GM19099 (cell line): ENCODE data around the gene SETBP1.

Experiments
- POLR2A ChIP-seq: IDR thresholded peaks from 3 replicates; pipeline ENCODE4 v1.6.1; 2011; ENCODE audit warnings: low read depth; ENCODE audit not compliant: insufficient read length; ENCODE audit errors: extremely low read depth

Gene SETBP1

DNA sequence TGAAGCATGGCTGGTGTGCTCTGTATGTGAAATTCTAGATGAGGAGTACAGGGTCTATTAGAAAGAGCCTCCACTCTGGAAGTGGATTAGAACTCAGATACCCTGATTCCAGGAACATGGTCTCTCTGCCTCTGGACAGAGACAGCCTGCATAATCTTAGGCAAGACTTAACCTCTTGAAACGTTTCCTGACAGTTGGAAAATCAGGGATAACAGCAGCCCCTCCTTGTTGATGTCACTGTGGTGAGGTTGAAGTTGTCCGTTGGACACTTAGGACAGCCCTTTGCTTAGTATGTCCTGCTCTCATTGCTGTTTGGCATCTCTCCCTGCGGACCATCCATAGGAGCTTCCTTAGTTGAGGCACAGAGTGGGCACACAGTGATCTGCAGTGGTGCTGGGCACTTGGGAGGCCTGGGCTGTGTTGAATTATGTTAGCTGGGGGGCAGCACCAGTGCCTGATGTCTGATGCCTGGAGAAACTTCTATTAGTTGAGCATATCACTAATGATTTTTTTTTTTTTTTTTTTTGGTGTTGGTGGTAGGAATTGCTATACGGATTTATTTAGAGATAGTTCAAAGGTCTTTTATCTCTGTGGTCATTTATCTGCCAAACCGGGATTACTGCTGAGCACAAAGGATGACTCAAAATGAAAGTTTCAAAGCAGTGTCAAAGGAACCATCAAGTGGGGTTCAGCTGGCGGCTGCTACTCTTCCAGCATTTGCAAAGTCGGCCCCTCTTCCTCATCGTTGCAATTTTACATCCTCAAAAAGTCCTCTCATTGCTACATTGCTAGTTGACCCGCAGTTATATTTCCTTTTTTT lies 28.8 kb downstream of the SETBP1 start:
- no peak for TF ChIP-seq POLR2A

DNA sequence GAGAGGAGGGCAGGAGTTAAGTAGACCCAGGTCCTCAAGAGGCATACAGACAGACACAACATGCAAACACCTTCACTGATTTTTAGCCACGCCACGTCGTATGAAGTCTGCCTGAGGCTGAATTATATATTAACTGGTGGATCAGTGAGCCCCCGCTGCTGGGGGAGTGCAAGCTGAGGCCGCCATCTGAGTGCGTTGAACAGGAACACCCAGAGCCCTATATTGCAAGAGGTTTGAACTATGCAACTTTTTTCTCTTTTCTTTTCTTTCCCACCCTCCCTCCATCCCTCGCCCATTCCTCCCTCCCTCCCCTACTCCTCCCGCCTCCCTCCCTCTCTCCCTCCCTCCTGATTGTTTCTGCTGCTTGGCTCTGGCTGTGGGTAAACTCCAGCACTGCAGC lies 30.2 kb downstream of the SETBP1 start:
- no peak for TF ChIP-seq POLR2A

DNA sequence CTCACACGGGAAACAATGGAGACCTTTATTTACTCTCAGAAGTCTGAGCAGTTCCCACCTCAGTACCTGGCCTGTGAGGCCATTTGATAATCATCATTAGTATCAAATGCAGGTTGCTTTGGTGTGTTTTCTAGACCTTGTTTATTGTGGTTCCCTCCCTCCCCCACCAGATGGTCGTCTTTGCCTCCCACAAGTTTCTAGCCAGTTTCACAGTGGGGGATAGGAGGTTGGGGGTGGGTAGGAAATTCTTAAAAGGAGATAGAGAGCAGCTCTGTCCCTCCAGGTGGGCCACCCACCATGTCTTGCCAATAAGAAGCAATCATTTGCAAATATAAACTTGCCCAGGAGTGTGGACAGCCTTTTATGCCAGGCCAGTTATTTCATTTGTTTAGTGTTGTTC lies 31.3 kb downstream of the SETBP1 start:
- TF ChIP-seq POLR2A = no peak

DNA sequence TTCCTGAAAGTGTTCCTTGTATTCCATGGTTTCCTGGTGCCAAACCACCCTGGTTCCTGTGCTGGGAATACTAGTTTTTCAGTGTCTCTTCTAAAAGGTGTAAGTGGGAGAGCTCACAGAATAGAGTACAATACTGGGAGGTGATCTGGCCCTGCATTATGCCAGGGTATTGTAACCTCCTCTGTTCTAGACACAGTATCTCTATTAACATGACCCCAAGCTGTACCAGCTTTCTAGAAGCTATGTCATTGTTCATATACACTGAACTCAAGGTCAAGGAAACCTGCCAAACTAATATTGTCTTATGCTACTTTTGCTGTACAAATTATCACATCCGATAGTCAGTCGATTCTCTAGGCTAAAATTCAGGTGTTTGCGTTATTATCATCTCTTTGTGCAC lies 32.7 kb downstream of the SETBP1 start:
- TF ChIP-seq POLR2A = no peak

DNA sequence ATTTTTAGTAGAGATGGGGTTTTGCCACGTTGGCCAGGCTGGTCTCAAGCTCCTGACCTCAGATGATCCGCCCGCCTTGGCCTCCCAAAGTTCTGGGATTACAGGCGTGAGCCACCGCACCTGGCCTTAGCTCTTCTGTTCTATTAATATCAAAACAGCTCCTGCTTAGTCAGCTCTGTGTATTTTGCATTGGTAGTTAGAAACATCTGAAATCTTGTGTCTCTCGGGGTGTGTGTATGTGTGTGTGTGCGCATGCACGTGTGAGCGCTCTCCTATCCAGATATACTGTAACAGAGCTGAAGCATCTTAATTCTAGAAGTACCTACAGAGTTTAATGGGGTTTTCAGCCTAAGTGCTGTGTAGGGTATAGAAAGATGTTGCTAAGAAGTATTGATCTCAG lies 33.7 kb downstream of the SETBP1 start:
- no peak for TF ChIP-seq POLR2A

DNA sequence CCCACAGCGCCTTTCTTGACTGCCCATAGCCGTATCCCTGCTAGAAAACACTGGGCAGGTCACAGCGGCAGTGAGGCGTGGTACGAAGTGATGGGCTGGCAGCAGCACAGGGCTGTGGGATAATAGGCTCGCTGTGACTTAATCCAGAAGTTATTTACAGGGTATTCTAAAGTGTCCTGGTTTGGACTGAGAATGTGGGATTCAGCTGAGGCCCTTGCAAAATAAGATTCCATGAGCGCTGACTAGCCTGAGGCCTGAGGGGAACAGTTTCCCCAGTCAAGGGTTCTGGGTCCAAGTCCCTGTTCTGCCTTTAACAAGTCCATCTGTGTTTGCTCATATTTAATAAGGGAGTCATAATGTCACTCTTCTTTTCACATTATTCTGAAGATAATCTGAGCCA lies 34.6 kb downstream of the SETBP1 start:
- no peak for TF ChIP-seq POLR2A

DNA sequence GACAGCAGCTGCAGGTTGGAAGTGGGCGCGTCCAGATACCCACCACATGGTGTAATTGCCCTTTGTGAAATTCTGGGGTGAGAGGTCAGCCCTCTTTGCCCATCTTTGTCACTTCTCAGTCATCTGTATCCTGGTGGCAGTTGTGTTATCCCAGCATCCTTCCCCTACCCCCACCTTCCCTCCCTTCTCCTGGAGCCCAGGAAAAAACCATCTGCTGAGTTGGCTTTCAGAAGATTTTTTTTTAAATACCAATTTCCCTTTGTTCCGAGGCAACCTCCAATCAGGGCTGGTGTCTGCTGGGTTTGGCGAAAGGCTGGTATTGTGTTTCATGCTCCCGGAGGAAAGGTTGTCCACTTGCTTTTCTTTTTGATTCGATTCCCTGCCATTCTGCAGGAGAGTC lies 35.2 kb downstream of the SETBP1 start:
- TF ChIP-seq POLR2A = no peak

DNA sequence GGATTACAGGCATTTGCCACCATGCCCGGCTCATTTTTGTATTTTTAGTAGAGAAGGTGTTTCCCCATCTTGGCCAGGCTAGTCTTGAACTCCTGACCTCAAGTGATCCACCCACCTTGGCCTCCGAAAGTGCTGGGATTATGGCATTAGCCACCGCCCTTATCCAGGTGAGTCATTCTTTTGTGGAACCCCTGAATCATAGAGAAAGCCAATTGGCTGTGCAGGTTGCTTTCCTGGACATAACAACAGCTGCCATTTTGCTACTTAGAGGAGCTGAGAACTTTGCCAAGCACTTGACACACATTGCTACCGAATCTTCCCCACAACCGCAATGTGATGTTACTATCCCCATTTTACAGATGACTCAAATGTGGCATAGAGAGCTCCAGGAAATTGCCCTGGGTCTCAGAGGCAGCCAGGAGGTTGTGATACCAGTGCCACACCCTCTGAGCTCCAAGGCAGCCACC lies 36.0 kb downstream of the SETBP1 start:
- TF ChIP-seq POLR2A = no peak

DNA sequence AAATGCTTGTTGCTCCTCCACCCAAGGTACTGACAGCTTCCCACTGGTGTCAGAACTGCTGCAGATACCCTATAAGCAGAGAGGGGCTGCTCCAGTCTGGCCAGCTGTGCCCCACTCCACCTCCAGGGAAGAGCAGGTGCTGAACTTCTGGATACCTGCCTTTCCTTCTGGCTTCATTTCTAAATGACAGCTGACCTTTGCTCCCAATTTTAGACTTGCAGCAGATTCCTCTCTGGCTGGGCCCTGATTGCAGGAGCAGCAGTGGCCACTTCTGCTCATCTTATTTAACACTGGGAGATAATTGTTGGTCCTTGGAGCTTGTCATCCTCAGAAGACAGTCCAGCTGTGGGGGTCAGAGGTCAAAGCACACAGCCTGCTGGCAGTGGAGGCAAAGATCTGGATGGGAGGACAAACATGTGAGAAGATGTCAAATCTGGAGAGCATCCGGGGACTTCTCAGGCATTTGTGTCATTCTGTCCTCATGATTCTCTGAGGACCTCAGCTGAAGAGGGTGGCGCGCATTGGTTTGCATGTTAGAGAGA lies 38.9 kb downstream of the SETBP1 start:
- no peak for TF ChIP-seq POLR2A

DNA sequence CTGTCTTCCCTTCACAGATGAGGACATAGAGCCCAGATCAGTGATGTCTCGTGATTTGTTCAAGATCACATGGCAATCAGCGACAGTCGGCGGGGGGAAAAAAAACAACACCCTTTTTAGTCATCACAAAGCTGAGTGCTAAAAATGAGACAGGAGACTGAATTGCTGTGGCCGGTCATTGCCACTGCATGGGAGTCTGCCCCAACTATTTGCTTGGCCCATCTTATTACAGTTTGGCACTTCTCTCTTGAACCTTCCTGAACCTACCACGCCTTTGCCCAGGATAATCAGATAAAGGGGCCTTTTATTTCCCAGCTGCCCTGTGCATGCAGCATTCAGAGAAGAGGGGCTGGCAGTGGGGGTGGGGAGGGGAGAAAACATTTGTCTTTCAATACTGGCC lies 42.7 kb downstream of the SETBP1 start:
- TF ChIP-seq POLR2A = no peak

DNA sequence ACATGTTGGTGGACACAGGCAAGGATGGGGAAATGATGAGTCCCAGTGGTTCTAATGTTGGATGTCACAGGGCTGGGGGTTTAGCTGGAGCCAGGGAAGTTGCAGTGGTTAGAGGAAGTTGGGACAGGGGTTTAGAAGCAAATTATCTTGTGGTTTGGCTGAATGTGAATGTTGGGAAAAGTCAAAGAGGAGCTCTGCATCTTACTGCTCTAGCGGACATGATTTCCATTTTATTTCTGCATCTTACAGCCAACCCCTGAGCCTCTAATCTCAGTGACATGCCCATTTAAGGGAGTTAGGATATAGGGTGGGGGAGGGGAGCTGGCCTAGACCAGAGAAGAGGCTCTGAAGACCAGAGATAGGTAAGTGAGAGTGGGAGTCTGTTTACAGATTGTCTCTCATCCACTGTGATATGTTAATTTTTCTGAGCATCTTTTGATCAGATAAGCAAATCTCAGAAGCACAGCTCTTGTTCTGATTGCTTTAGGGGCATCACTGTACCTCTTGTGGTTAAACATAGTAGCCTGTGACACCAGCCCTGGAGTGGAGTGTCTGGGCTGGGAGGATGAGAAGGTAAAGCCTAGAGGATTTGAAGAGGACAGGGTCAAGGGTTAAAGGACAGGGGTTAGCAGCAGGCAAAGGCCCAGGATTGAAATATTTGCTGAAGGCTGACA lies 43.6 kb downstream of the SETBP1 start:
- TF ChIP-seq POLR2A = no peak

DNA sequence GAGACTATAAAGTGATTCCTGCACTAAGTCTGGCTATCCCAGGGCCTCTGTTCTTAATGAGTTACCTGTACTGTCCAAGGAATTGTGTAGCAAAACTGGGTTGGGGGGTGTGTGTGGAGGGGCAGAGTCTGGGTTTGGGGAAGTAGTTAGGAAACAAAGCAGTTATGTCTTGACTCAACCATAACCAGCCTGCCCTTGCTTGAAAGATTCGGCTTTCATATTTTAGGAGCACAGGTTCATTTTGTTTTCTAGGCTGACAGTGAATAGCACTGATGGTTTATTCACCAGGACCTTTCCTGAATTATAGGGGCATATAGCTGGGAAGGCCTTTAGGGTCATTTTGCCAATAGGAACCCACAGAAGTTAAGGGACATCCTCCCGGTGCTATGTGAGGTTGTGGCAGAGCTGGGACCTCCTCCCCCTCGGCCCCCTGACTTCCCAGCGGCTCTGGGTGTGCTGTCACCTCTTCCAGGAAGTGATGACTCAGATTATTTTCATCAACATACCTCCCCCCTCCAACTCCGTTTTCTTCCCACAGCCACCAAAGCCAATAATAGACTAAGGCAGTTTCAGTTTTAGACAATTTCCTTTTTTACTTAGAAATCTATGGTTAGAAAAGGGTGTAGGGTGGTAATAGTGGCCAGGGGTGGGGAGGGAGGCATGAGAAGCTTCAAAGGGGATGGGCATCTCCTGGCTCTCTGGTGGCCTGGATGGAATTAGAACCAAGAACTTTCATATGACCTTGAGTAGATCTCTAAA lies 44.8 kb downstream of the SETBP1 start:
- TF ChIP-seq POLR2A = no peak

DNA sequence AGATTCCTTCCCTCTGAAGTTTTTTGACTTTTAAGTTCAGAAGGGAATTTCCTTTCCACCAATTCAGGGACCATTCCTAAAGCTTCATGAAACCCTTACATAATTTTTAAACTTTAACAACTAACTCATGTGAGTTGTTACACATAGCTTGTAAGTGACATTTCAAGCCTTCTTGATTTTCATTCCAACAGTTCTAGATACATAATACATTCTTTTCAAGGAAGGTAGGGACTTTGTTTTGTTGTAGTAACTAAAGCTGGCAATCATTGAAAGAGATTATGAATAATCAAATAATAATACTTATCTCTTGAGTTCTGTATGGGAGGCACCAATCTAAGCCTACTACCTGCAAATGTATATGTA lies 45.4 kb downstream of the SETBP1 start:
- TF ChIP-seq POLR2A = no peak

DNA sequence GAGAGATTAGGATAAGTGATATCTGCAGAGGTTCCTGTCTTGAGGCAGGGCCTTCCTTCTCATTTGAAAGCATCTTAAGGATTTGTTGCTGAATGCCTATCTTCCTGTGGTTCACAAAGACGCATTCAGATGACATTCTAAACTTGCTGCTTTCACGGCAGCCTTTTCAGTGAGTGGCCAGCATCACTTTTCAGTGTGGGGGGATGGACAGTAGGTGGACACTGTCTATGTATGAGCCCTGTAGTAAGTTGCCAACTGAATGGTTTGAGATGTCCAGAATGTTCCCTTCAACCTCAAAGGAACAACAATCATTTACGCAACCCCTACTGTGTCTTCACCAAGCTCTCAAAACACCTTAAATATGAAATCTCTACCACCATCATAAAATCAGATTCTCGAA lies 46.6 kb downstream of the SETBP1 start:
- TF ChIP-seq POLR2A = no peak

DNA sequence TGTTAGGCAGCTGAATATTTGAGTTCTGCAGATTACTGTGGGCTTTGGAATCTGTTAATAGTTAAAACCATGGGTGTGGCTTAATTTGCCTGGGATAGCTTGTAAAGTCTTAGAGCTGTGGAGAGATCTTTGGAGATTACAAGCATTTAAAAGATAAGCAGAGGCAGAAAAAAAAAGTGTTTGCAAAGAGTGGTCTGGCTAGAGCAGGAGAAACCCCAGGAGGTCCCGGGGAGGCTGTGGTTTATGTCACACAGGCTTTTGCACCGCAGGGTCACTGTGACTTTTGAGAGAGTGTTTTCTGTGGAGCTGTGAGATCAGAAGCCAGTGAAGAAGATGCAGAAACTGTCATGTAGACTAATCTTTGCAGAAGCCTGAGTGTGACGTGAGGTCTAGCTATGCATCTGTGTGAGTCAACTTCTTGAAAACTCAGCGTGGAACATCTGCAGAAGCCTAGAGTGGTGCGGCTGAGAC lies 49.0 kb downstream of the SETBP1 start:
- TF ChIP-seq POLR2A = no peak
